ENCODE results near the gene CIB2. TPM values are rescaled to one million over a fixed set of nuclear protein-coding genes. Genes with fewer than 3 reads are reported as not detected.

CIB2 gene
- polyA plus RNA-seq, 1 donor (not counting 4 experiments of a cell fraction or from before 2014, with no cell fraction given): 4.1 TPM

GRCh38 chr15:78140292-78140691, 9.0 kb upstream of the CIB2 start:
- Histone ChIP-seq H3K79me2 (ENCODE audit: control insufficient read depth, insufficient read depth, low read length) (no peaks in the 10 kb centered on the region), H3K9me1 (ENCODE audit: control insufficient read depth, extremely low read depth, insufficient read depth, low read length) (no peaks in the 10 kb centered on the region), H3K4me2 (ENCODE audit: control insufficient read depth, extremely low read depth, insufficient read depth, low read depth, low read length) (no peak overlapping the region), H3K27ac (ENCODE audit: control insufficient read depth, insufficient read depth, low read length) (no peak overlapping the region), H3K36me3 (ENCODE audit: control insufficient read depth in 2 of 2, extremely low read depth in 1 of 2, insufficient read depth in 2 of 2, low read length in 2 of 2) (no peaks in the 10 kb centered on the region), H3K9ac (ENCODE audit: control insufficient read depth, extremely low read depth, insufficient read depth, low read length) (no peak overlapping the region), H3K9me3 (ENCODE audit: control insufficient read depth, low read depth, low read length) (no peaks in the 10 kb centered on the region), H3K4me1 (ENCODE audit: control insufficient read depth, extremely low read depth, insufficient read depth, low read length) (no peaks in the 10 kb centered on the region), H3K27me3 (ENCODE audit: control insufficient read depth, extremely low read depth, insufficient read depth, low read length) (no peaks in the 10 kb centered on the region), H2AFZ (ENCODE audit: control insufficient read depth, low read length) (no peak overlapping the region), H4K20me1 (ENCODE audit: control insufficient read depth, extremely low read depth, insufficient read depth, low read length) (no peaks in the 10 kb centered on the region), H3K4me3 (ENCODE audit: control insufficient read depth in 2 of 3, extremely low read depth in 1 of 3, insufficient read depth in 2 of 3, low read depth in 1 of 3, low read length in 3 of 3) (no peak overlapping the region)
- TF ChIP-seq CTCF (optimal IDR thresholded peaks at IDR 0.05 in 1 of 3, IDR thresholded peaks at IDR 0.05 in 1 of 3, conservative IDR thresholded peaks at IDR 0.05 in 1 of 3; ENCODE audit: extremely low read depth in 1 of 3, insufficient read depth in 2 of 3, low read length in 3 of 3) (no peak), EZH2 (IDR thresholded peaks at IDR 0.05; ENCODE audit: low read length) (no peak)
- FAIRE-seq (no peak), DNase-seq (ENCODE audit: low read depth, low spot score) (no peak)
- dilution Hi-C loops (cut with MboI; ENCODE audit: extremely low pct_ligation_motif_present, low sequenced_read_pairs): no loop called here

GRCh38 chr15:78139578-78139977, 8.3 kb upstream of the CIB2 start:
- DNase-seq (ENCODE audit: low read depth, low spot score) (no peak), FAIRE-seq (no peak)
- TF ChIP-seq EZH2 (IDR thresholded peaks at IDR 0.05; ENCODE audit: low read length) (no peak), CTCF (optimal IDR thresholded peaks at IDR 0.05 in 1 of 3, IDR thresholded peaks at IDR 0.05 in 1 of 3, conservative IDR thresholded peaks at IDR 0.05 in 1 of 3; ENCODE audit: extremely low read depth in 1 of 3, insufficient read depth in 2 of 3, low read length in 3 of 3) (no peak)
- Histone ChIP-seq H3K4me1 (ENCODE audit: control insufficient read depth, extremely low read depth, insufficient read depth, low read length) (peaks cover 3% of the 10 kb centered on the region), H3K4me3 (ENCODE audit: control insufficient read depth in 2 of 3, extremely low read depth in 1 of 3, insufficient read depth in 2 of 3, low read depth in 1 of 3, low read length in 3 of 3) (no peak overlapping the region), H4K20me1 (ENCODE audit: control insufficient read depth, extremely low read depth, insufficient read depth, low read length) (no peaks in the 10 kb centered on the region), H3K27me3 (ENCODE audit: control insufficient read depth, extremely low read depth, insufficient read depth, low read length) (no peaks in the 10 kb centered on the region), H3K9me3 (ENCODE audit: control insufficient read depth, low read depth, low read length) (no peaks in the 10 kb centered on the region), H3K36me3 (ENCODE audit: control insufficient read depth in 2 of 2, extremely low read depth in 1 of 2, insufficient read depth in 2 of 2, low read length in 2 of 2) (no peaks in the 10 kb centered on the region), H3K27ac (ENCODE audit: control insufficient read depth, insufficient read depth, low read length) (no peak overlapping the region), H3K9ac (ENCODE audit: control insufficient read depth, extremely low read depth, insufficient read depth, low read length) (no peak overlapping the region), H3K4me2 (ENCODE audit: control insufficient read depth, extremely low read depth, insufficient read depth, low read depth, low read length) (no peak overlapping the region), H2AFZ (ENCODE audit: control insufficient read depth, low read length) (no peak overlapping the region), H3K9me1 (ENCODE audit: control insufficient read depth, extremely low read depth, insufficient read depth, low read length) (no peaks in the 10 kb centered on the region), H3K79me2 (ENCODE audit: control insufficient read depth, insufficient read depth, low read length) (no peaks in the 10 kb centered on the region)
- dilution Hi-C loops (cut with MboI; ENCODE audit: extremely low pct_ligation_motif_present, low sequenced_read_pairs): no loop called here

Measured in keratinocyte (primary cell).